Psoas muscle (tissue), 8 donors: ENCODE data around the gene CHST5. TPM values are rescaled to one million over a fixed set of nuclear protein-coding genes. Genes with fewer than 3 reads are reported as not detected.

Source experiments
- ATAC-seq, 4 donors: fragments of 200-7000 bp; cut with Tn5 transposase; one replicate each; pipeline ENCODE4 v1.9.1; 2020; ENCODE audit warnings: moderate library complexity in 3 of 4, mild to moderate bottlenecking in 2 of 4
- DNase-seq, 2 donors: peaks; one replicate each; pipeline ENCODE4 v3.0.0-alpha.2; 2020
- H3K27ac ChIP-seq: fragments of 200-600 bp; one replicate; pipeline ENCODE4 v1.8.0; 2022
- H3K27me3 ChIP-seq, 3 donors: fragments of 200-600 bp in 1 of 3; one replicate each; pipeline versions ENCODE4 v1.6.1 to v1.8.0; 2013 to 2022; ENCODE audit warnings: low read length in 2 of 3, mild to moderate bottlenecking in 2 of 3, moderate library complexity in 1 of 3; ENCODE audit not compliant: insufficient read depth in 3 of 3
- H3K36me3 ChIP-seq, 2 donors: fragments of 200-600 bp in 1 of 2; one replicate each; pipeline versions ENCODE4 v1.6.1 to v1.8.0; 2013 to 2022; ENCODE audit warnings: low read depth in 1 of 2, mild to moderate bottlenecking in 1 of 2, moderate library complexity in 1 of 2; ENCODE audit not compliant: insufficient read depth in 1 of 2
- H3K4me1 ChIP-seq: fragments of 200-600 bp; one replicate; pipeline ENCODE4 v1.8.0; 2022
- H3K4me3 ChIP-seq: fragments of 200-600 bp; one replicate; pipeline ENCODE4 v1.8.0; 2022; ENCODE audit warnings: mild to moderate bottlenecking
- H3K9me3 ChIP-seq: fragments of 200-600 bp; one replicate; pipeline ENCODE4 v1.8.0; 2022
- CTCF ChIP-seq: fragments of 200-600 bp; IDR thresholded peaks from one replicate; pipeline ENCODE4 v1.8.0; 2022; ENCODE audit warnings: antibody characterized with exemption
- WGBS, 3 donors: extraction: QIAGEN DNeasy Blood & Tissue Kit; methylation state at CpG; one replicate each; pipeline versions ENCODE4 v1.1.6 to v1.1.7; 2013; 5-methylcytosine and 5-hydroxymethylcytosine counted together
- intact Hi-C, 2 donors: fragments of 100-400 bp; cut with DNase I; formaldehyde crosslinking; loops; one replicate each; pipeline versions ENCODE4 v1.11.0 to v1.14.2; 2022
- polyA plus RNA-seq, 3 donors: library from polyadenylated mRNA; stranded (reverse); fragments of 200-250 nt; gene quantifications; one replicate each; pipeline ENCODE4 v1.2.3, GENCODE V29; 2013
- total RNA-seq, 4 donors: library from RNA; stranded (reverse); fragmentation: NEBNext Ultra II Directional in 2 of 4; extraction: Animal tissue kit (Norgen Biotek cat#: 25700) in 2 of 4; gene quantifications; one replicate each; pipeline versions ENCODE4 v1.2.1 to v1.2.4, GENCODE V29; 2021 to 2023
- donor health status: healthy with polysubstance abuse.
- donor health status: DM: no; HTN: no; CAD: no; lungs with moderate emphysema.
- donor health status: Bipolar disorder and iron deficiency.
- donor health status: healthy.
- donor health status: DM: yes; HTN: yes; CAD: no.
- donor health status: DM: no; HTN: no; CAD: no.
- donor health status: DM: no; HTN: no; CAD: no.
- donor health status: DM: yes; HTN: yes; CAD: no.

The CHST5 gene
- total and polyA plus RNA-seq, 7 donors, result 0.04 to 0.27 (median 0.14) TPM; not detected in 4

- Histone ChIP-seq H3K9me3 (no peaks in the 10 kb centered on the region), H3K27me3 (no peaks in the 10 kb centered on the region), H3K4me1 (peaks cover 1% of the 10 kb centered on the region), H3K4me3 (no peak overlapping the region), H3K27ac (no peak overlapping the region), H3K36me3 (peaks cover 13 to 97% of the 10 kb centered on the region in 2 donors)
- intact Hi-C loops, result no loop called here
- ATAC-seq (no peak), DNase-seq (no peak)
- 47 to 65% (median 54%) methylated on average over 3 of the region's 3 CpGs for WGBS, 3 donors
- no peak for TF ChIP-seq CTCF
Measured at GRCh38 chr16:75576384-75576811, 40.5 kb upstream of the CHST5 start.

DNA sequence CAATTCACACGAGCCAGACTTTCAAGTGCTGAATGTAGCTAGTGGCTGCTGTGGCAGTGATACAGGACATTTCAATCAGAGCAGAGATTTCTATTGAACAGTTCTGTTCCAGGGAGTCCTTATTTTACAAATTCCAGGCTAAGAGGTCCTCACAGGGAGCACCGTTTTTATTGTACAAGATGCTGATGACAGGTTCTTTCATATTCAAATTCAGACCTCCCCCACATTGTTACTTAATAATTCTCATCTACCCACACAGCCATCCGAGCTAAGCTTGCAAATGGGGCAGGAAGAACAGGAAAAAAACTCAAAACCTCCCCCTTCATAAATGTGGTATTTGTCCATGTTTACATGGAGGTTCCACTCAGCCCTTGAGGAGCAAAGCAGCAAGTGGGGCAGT, 40.0 kb upstream of the CHST5 start:
- Histone ChIP-seq H3K4me3 (no peak overlapping the region), H3K36me3 (peaks cover 13 to 98% of the 10 kb centered on the region in 2 donors), H3K27me3 (no peaks in the 10 kb centered on the region), H3K27ac (no peak overlapping the region), H3K9me3 (no peaks in the 10 kb centered on the region), H3K4me1 (peaks cover 6% of the 10 kb centered on the region)
- 63 to 69% (median 64%) methylated on average over 3 of the region's 3 CpGs for WGBS, 3 donors
- intact Hi-C loops, result no loop called here
- DNase-seq, result no peak
- no peak for TF ChIP-seq CTCF
- no peak for ATAC-seq

DNA sequence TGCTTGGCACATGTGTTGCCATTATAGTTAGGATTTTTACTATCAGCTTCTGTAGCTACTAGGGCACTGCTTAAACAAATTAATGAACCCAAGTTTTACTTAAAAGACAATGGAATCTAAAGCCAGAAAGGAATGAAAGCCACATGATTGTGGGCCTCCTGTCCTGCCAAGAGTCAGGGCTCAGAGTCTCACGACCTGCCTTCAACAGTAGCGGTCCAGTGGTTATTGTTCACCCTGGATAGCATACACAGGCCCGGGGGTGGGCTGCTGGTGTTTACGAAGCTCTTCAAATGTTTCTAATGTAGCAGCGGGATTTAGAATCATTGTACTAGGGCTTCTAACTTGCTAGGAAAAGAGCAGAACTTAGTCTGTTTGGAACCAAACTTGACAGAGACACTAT, 38.0 kb upstream of the CHST5 start:
- intact Hi-C loops, result no loop called here
- 85 to 89% (median 88%) methylated on average over 5 of the region's 5 CpGs for WGBS, 3 donors
- Histone ChIP-seq H3K4me1 (peaks cover 24% of the 10 kb centered on the region), H3K36me3 (peaks cover 13 to 100% of the 10 kb centered on the region in 2 donors), H3K27me3 (no peaks in the 10 kb centered on the region), H3K27ac (no peak overlapping the region), H3K4me3 (no peak overlapping the region), H3K9me3 (no peaks in the 10 kb centered on the region)
- no peak for TF ChIP-seq CTCF
- ATAC-seq (no peak), DNase-seq (no peak)

- Histone ChIP-seq H3K36me3 (peaks cover 14 to 100% of the 10 kb centered on the region in 2 donors), H3K9me3 (no peaks in the 10 kb centered on the region), H3K4me3 (no peak overlapping the region), H3K4me1 (peaks cover 33% of the 10 kb centered on the region), H3K27ac (no peak overlapping the region), H3K27me3 (no peaks in the 10 kb centered on the region)
- DNase-seq (no peak), ATAC-seq (no peak)
- TF ChIP-seq CTCF, result no peak
- 68 to 71% (median 68%) methylated on average over 3 of the region's 3 CpGs for WGBS, 3 donors
- intact Hi-C loops, result no loop called here
Measured at GRCh38 chr16:75572864-75573542, 37.1 kb upstream of the CHST5 start.
